ENCODE data around the gene COX7A1. TPM values are rescaled to one million over a fixed set of nuclear protein-coding genes. Genes with fewer than 3 reads are reported as not detected.

COX7A1 gene
- total RNA-seq, 4 donors from 2014 or later = 50.4 to 66.6 (median 61.7) TPM

DNA sequence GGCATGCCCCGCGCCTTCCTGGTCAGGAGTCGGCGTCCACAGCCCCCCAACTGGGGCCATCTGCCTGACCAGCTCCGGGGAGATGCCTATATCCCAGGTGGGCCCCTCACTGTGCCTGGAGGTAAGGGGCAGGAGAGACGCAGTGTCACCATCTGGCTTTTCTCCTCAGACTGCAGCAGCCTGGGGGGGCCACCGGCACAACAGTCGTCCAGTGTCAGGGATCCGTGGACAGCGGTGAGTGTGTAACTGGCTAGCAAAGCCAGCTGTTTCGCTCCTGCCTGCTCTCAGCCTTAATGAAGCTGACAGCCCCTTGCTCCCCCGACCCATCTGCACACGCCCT is 41.1 kb downstream of the COX7A1 start:
- peaks cover 0 to 22% (median 11%) of the 10 kb centered on the region in 3 donors for H3K4me1 ChIP-seq
- ATAC-seq = no peak
- peaks cover 0 to 63% of the 10 kb centered on the region in 2 donors for H3K36me3 ChIP-seq
- TF ChIP-seq EP300 (IDR thresholded peaks at IDR 0.05) = no peak
- no peaks in the 10 kb centered on the region for H3K9me3 ChIP-seq
- H3K4me3 ChIP-seq = no peak overlapping the region
- H3K27ac ChIP-seq = no peak overlapping the region
- WGBS, 2 donors (ENCODE audit: low coverage in 1 of 2) = 45% methylated on average over 7 of the region's 13 CpGs; no CpG with 5 or more reads in 1 of the 2 donors
- H3K27me3 ChIP-seq = no peaks in the 10 kb centered on the region

DNA sequence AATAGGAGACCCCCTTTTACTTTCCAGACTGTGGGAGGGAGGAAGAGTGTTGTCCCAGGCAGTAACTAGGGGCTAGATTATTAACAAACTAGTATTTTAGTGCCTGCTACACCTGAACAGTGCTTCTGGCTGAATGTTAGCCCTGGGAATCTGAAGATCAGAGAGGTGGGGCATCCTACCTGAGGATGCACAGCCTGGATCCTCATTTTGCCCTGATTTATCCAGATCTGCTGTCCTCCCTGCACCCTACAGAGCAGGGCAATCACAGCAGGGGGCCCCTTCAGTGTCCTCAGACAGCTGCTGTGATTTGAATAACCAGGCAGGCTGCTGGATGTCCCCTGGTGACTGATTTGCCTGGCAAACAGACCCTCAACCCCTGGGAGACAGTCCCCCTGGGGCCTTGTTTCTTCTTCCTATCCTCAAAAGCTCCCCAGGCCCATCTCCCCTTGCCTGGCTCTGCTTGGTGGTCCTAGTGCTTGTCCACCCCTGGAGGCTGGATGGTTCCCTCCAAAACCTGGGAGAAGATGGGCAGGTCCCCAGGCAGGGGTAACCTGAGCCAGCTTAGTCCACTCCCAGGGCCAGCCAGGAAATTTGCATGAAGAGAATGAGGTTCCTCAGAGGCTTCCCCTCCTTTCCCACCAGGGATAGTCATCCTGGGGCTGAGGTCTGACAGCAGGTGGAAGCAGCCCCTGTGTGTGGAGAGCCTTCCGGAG is 41.6 kb downstream of the COX7A1 start, which contains the start of gene OVOL3:
Gene OVOL3 (plus strand): TSS at position 657 of the 713 bp plus-strand sequence. CDS start 60 bp downstream, outside the sequence.
- Histone ChIP-seq H3K36me3 (peaks cover 0 to 63% of the 10 kb centered on the region in 2 donors), H3K27ac (no peak within 1 kb of the TSS), H3K9me3 (no peaks in the 10 kb centered on the region), H3K27me3 (no peaks in the 10 kb centered on the region), H3K4me3 (no peak within 1 kb of the TSS), H3K4me1 (peaks cover 0 to 17% (median 8%) of the 10 kb centered on the region in 3 donors)
- no peak for ATAC-seq
- whole genome bisulfite sequencing, 2 donors (ENCODE audit: low coverage in 1 of 2) = no CpG with 5 or more reads among the region's 1 CpG
- TF ChIP-seq EP300 (IDR thresholded peaks at IDR 0.05) (no peak), POLR2A (IDR thresholded peaks at IDR 0.05) (no peak), POLR2AphosphoS5 (IDR thresholded peaks at IDR 0.05) (no peak)
- TF ChIP-seq, protein P1, sequence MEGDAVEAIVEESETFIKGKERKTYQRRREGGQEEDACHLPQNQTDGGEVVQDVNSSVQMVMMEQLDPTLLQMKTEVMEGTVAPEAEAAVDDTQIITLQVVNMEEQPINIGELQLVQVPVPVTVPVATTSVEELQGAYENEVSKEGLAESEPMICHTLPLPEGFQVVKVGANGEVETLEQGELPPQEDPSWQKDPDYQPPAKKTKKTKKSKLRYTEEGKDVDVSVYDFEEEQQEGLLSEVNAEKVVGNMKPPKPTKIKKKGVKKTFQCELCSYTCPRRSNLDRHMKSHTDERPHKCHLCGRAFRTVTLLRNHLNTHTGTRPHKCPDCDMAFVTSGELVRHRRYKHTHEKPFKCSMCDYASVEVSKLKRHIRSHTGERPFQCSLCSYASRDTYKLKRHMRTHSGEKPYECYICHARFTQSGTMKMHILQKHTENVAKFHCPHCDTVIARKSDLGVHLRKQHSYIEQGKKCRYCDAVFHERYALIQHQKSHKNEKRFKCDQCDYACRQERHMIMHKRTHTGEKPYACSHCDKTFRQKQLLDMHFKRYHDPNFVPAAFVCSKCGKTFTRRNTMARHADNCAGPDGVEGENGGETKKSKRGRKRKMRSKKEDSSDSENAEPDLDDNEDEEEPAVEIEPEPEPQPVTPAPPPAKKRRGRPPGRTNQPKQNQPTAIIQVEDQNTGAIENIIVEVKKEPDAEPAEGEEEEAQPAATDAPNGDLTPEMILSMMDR (IDR thresholded peaks at IDR 0.05) = no peak

DNA sequence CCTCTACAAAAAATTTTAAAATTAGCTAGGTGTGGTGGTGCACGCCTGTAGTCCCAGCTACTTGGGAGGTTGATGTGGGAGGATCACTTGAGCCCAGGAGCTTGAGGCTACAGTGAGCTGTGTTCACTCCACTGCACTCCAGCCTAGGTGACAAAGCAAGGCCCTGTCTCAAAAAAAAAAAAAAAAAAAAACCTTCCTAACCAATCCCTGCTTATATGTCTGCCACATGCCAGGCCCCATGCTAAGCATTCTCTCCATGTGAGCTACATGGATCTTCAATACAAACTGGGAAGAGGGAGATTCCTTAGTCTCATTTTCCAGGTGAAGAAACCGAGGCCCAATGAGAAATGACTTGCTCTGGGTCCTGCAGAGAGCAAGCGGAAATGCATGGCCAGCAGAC is 43.6 kb downstream of the COX7A1 start:
- 100% methylated on average over 3 of the region's 3 CpGs; no CpG with 5 or more reads in 1 of the 2 donors for WGBS, 2 donors (ENCODE audit: low coverage in 1 of 2)
- no peaks in the 10 kb centered on the region for H3K27me3 ChIP-seq
- peaks cover 0 to 8% (median 3%) of the 10 kb centered on the region in 3 donors for H3K4me1 ChIP-seq
- H3K36me3 ChIP-seq = peaks cover 0 to 63% of the 10 kb centered on the region in 2 donors
- TF ChIP-seq, protein P1 (IDR thresholded peaks at IDR 0.05) = no peak
- TF ChIP-seq POLR2A (IDR thresholded peaks at IDR 0.05) (no peak), POLR2AphosphoS5 (IDR thresholded peaks at IDR 0.05) (no peak)
- no peaks in the 10 kb centered on the region for H3K9me3 ChIP-seq
- no peak for ATAC-seq
- H3K4me3 ChIP-seq = no peak overlapping the region
- H3K27ac ChIP-seq = no peak overlapping the region

DNA sequence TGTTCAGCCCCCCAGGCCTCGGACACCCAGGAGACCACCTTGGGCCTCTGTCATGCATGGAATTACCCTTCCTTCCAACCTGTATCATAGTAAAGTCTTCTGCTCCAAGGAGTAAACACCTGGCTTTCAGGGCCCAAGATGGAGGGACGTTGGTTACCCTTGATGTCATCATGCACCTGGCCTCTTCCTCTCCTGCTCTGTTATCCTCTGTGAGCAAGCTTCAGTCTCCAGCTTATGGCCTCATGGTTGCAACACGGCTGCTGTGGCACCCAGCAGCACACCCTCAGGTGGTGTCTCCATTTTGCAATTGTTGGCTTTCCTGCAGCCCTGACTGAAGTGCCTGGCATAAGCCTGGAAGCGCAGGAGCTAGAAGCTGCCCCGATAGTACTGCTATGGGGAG is 45.3 kb downstream of the COX7A1 start:
- WGBS, 2 donors (ENCODE audit: low coverage in 1 of 2) = 82% methylated on average over 3 of the region's 5 CpGs; no CpG with 5 or more reads in 1 of the 2 donors
- Histone ChIP-seq H3K9me3 (no peaks in the 10 kb centered on the region), H3K4me1 (no peaks in the 10 kb centered on the region), H3K27me3 (no peaks in the 10 kb centered on the region), H3K4me3 (no peak overlapping the region), H3K27ac (no peak overlapping the region), H3K36me3 (peaks cover 0 to 46% of the 10 kb centered on the region in 2 donors)
- no peak for ATAC-seq
- no peak for TF ChIP-seq EP300 (IDR thresholded peaks at IDR 0.05)
- no peak for TF ChIP-seq POLR2AphosphoS5 (IDR thresholded peaks at IDR 0.05)
- TF ChIP-seq POLR2A (IDR thresholded peaks at IDR 0.05) = no peak
- TF ChIP-seq, protein P1 (IDR thresholded peaks at IDR 0.05) = no peak

DNA sequence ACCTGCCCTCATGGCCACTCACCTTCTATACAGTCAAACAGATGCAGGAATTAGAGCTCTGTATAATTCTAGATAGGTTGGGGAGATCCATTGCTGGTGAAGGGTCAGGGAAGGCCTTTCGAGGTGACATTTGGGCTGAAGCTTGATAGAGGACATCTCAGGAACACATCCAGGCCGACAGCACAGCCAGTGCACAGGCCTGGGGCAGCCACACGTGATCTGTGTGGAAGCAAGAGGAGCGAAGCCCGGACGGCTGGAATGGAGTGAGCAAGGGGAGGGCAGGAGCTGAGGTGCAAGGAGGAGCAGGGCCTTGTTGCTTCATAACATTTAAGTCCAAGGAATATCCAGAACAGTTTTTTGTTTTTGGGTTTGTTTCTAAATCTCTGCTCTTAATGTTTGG is 45.8 kb downstream of the COX7A1 start:
- 78 to 89% methylated on average over 5 to 6 of the region's 6 CpGs for WGBS, 2 donors (ENCODE audit: low coverage in 1 of 2)
- no peak for ATAC-seq
- Histone ChIP-seq H3K27ac (no peak overlapping the region), H3K9me3 (no peaks in the 10 kb centered on the region), H3K27me3 (no peaks in the 10 kb centered on the region), H3K36me3 (peaks cover 0 to 41% of the 10 kb centered on the region in 2 donors), H3K4me3 (no peak overlapping the region), H3K4me1 (no peaks in the 10 kb centered on the region)
- TF ChIP-seq EP300 (IDR thresholded peaks at IDR 0.05) = no peak
- TF ChIP-seq, protein P1 (IDR thresholded peaks at IDR 0.05) = no peak
- no peak for TF ChIP-seq POLR2AphosphoS5 (IDR thresholded peaks at IDR 0.05)
- no peak for TF ChIP-seq POLR2A (IDR thresholded peaks at IDR 0.05)
